HEK293 (cell line): Measurements from ENCODE around the gene MADD.

ENCODE experiments used
- CTCF ChIA-PET: fragments of 350-600 bp; formaldehyde crosslinking; extraction: SDS; loops from one replicate; lab custom pipeline; 2021; ENCODE audit warnings: antibody characterized with exemption; lab: Yijun Ruan, JAX
- POLR2A ChIA-PET: fragments of 300-600 bp; formaldehyde crosslinking; extraction: SDS; loops from one replicate; lab custom pipeline; 2020; ENCODE audit warnings: antibody characterized with exemption, inconsistent platforms; lab: Yijun Ruan, JAX
- H3K27ac ChIP-seq: fragments of 200-500 bp; sonication (Bioruptor generic); 2 replicates; pipeline ENCODE4 v1.5.1; 2014; ENCODE audit warnings: low read depth, low read length, control low read depth, inconsistent platforms; ENCODE audit errors: extremely low read depth
- H3K36me3 ChIP-seq, 2 experiments: fragments of 200-500 bp in 1 of 2; sonication (Bioruptor generic) in 1 of 2; 1 replicate in 1 of 2; 2 replicates in 1 of 2; pipeline ENCODE4 v1.5.1; 2014 to 2017; ENCODE audit warnings: inconsistent platforms in 2 of 2, low read length in 2 of 2; ENCODE audit not compliant: control insufficient read depth in 2 of 2, insufficient read depth in 1 of 2
- H3K4me1 ChIP-seq: fragments of 200-500 bp; sonication (Bioruptor generic); 2 replicates; pipeline ENCODE4 v1.5.1; 2014; ENCODE audit warnings: mild to moderate bottlenecking, low read length, inconsistent platforms; ENCODE audit not compliant: control insufficient read depth, insufficient read depth
- H3K4me3 ChIP-seq: 2 replicates; pipeline ENCODE4 v1.5.1; 2011; ENCODE audit warnings: low read depth, mild to moderate bottlenecking, control low read depth, low read length, moderate library complexity
- H3K9me3 ChIP-seq: fragments of 200-500 bp; sonication (Bioruptor generic); 2 replicates; pipeline ENCODE4 v1.5.1; 2014; ENCODE audit warnings: low read depth, low read length, inconsistent platforms; ENCODE audit not compliant: control insufficient read depth, insufficient read depth
- BCL11B ChIP-seq: fragments of 450-650 bp; formaldehyde crosslinking; IDR thresholded peaks from 2 replicates; pipeline ENCODE4 v1.5.1; 2016; ENCODE audit warnings: low read depth, missing biosample characterization, missing genetic modification characterization
- OVOL3 ChIP-seq: fragments of 450-650 bp; formaldehyde crosslinking; IDR thresholded peaks from 2 replicates; pipeline ENCODE4 v1.5.1; 2016; ENCODE audit warnings: missing biosample characterization, missing genetic modification characterization
- PRDM1 ChIP-seq: fragments of 450-650 bp; formaldehyde crosslinking; IDR thresholded peaks from 2 replicates; pipeline ENCODE4; 2016; ENCODE audit warnings: missing biosample characterization, missing genetic modification characterization
- RBAK ChIP-seq: fragments of 450-650 bp; formaldehyde crosslinking; IDR thresholded peaks from 2 replicates; pipeline ENCODE4 v1.5.1; 2016; ENCODE audit warnings: missing biosample characterization, missing genetic modification characterization
- REPIN1 ChIP-seq: fragments of 450-650 bp; formaldehyde crosslinking; IDR thresholded peaks from 2 replicates; pipeline ENCODE4 v1.5.1; 2017; ENCODE audit warnings: missing biosample characterization, missing genetic modification characterization, low read depth
- WT1 ChIP-seq: fragments of 450-650 bp; formaldehyde crosslinking; IDR thresholded peaks from 2 replicates; pipeline ENCODE4 v1.5.1; 2016; ENCODE audit warnings: missing biosample characterization, missing genetic modification characterization
- ZBTB17 ChIP-seq: fragments of 450-650 bp; formaldehyde crosslinking; IDR thresholded peaks from 2 replicates; pipeline ENCODE4 v1.5.1; 2016; ENCODE audit warnings: missing biosample characterization, missing genetic modification characterization
- ZNF140 ChIP-seq: fragments of 450-650 bp; formaldehyde crosslinking; IDR thresholded peaks from 2 replicates; pipeline ENCODE4 v1.5.1; 2016; ENCODE audit warnings: missing biosample characterization, missing genetic modification characterization
- ZNF174 ChIP-seq: fragments of 450-650 bp; formaldehyde crosslinking; IDR thresholded peaks from 2 replicates; pipeline ENCODE4 v1.5.0; 2017; ENCODE audit warnings: missing biosample characterization, mild to moderate bottlenecking, missing genetic modification characterization
- ZNF221 ChIP-seq: fragments of 450-650 bp; formaldehyde crosslinking; IDR thresholded peaks from 2 replicates; pipeline ENCODE4 v1.5.1; 2017; ENCODE audit warnings: missing biosample characterization, missing genetic modification characterization, borderline replicate concordance
- ZNF350 ChIP-seq: fragments of 450-650 bp; formaldehyde crosslinking; IDR thresholded peaks from 2 replicates; pipeline ENCODE4 v1.5.0; 2017; ENCODE audit warnings: missing biosample characterization, mild to moderate bottlenecking, missing genetic modification characterization
- ZNF391 ChIP-seq: fragments of 450-650 bp; formaldehyde crosslinking; IDR thresholded peaks from 2 replicates; pipeline ENCODE4 v1.5.1; 2016; ENCODE audit warnings: low read depth, missing biosample characterization, missing genetic modification characterization, borderline replicate concordance
- ZNF433 ChIP-seq: fragments of 450-650 bp; formaldehyde crosslinking; IDR thresholded peaks from 2 replicates; pipeline ENCODE4 v1.5.1; 2016; ENCODE audit warnings: missing biosample characterization, missing genetic modification characterization, low read depth
- ZNF521 ChIP-seq: fragments of 450-650 bp; formaldehyde crosslinking; IDR thresholded peaks from 2 replicates; pipeline ENCODE4 v1.5.1; 2017; ENCODE audit warnings: missing biosample characterization, mild to moderate bottlenecking, missing genetic modification characterization
- ZNF548 ChIP-seq: fragments of 450-650 bp; formaldehyde crosslinking; IDR thresholded peaks from 2 replicates; pipeline ENCODE4 v1.5.1; 2016; ENCODE audit warnings: missing biosample characterization, missing genetic modification characterization
- ZNF549 ChIP-seq: fragments of 450-650 bp; IDR thresholded peaks from 2 replicates; pipeline ENCODE4 v1.5.1; 2018; ENCODE audit warnings: missing biosample characterization, missing genetic modification characterization, mild to moderate bottlenecking, inconsistent platforms, moderate library complexity
- ZNF571 ChIP-seq: fragments of 450-650 bp; formaldehyde crosslinking; IDR thresholded peaks from 2 replicates; pipeline ENCODE4 v1.5.0; 2017; ENCODE audit warnings: missing biosample characterization, missing genetic modification characterization
- ZNF596 ChIP-seq: fragments of 450-650 bp; IDR thresholded peaks from 2 replicates; pipeline ENCODE4 v1.5.0; 2018; ENCODE audit warnings: missing biosample characterization, mild to moderate bottlenecking, missing genetic modification characterization, moderate library complexity
- ZNF785 ChIP-seq: fragments of 450-650 bp; formaldehyde crosslinking; IDR thresholded peaks from 2 replicates; pipeline ENCODE4 v1.5.1; 2016; ENCODE audit warnings: missing biosample characterization, missing genetic modification characterization
- ZNF843 ChIP-seq: fragments of 450-650 bp; formaldehyde crosslinking; IDR thresholded peaks from 2 replicates; pipeline ENCODE4 v1.5.1; 2016; ENCODE audit warnings: missing biosample characterization, missing genetic modification characterization
- ZXDB ChIP-seq: fragments of 450-650 bp; formaldehyde crosslinking; IDR thresholded peaks from 2 replicates; pipeline ENCODE4 v1.5.1; 2016; ENCODE audit warnings: missing biosample characterization, missing genetic modification characterization
- TF ChIP-seq, protein P1 (sequence below): fragments of 450-650 bp; formaldehyde crosslinking; optimal IDR thresholded peaks from 2 replicates; pipeline ENCODE3; 2016; ENCODE audit warnings: missing biosample characterization, mild to moderate bottlenecking, missing genetic modification characterization
- TF ChIP-seq, protein P2 (sequence below): fragments of 450-650 bp; formaldehyde crosslinking; IDR thresholded peaks from 2 replicates; pipeline ENCODE4 v1.5.1; 2016; ENCODE audit warnings: missing biosample characterization, missing genetic modification characterization
- TF ChIP-seq, protein P3 (sequence below): fragments of 450-650 bp; formaldehyde crosslinking; IDR thresholded peaks from 2 replicates; pipeline ENCODE4 v1.5.1; 2016; ENCODE audit warnings: missing biosample characterization, missing genetic modification characterization, low read depth

MADD gene

DNA sequence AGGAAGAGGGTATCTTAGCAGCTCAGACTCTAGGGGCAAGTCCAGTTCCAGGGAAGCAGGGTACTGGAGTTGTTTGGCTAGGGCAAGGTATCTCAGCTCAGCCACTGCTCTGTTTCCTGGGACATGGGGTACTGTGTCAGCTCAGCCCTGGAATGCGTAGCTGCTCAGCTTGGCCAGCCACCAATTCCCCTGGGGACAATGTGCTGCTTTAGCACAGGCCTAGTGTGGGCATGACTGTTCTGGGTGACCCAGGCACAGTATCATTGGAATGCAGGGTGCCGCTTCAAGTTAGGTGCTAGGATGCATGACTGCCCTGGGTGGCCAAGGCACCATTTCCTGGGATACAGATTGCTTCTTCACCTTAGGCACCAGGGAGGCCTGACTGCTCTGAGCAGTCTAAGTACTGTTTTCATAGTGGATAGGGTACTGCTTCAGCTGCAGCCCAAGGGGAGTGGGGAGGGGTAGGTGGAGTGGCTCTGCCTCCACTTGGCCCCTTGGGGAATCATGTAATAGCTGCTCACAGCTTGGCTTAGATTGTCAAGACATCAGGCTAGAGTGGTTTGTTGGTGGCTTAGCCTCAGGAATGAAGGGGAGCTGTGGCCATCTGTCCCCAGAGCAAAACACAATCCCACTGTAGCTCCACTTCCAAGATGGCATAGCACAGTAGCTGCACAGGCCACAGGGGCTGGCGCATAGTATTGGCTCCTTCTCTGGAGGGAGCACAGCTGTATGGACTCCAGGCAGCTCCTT, 36.0 kb downstream of the MADD start:
- TF ChIP-seq OVOL3 (tag by site-specific recombination) = no peak
- TF ChIP-seq ZNF843 = no peak
- TF ChIP-seq ZNF140 = no peak
- no peak for TF ChIP-seq ZBTB17 (tag by site-specific recombination)
- no peak for TF ChIP-seq ZXDB
- Histone ChIP-seq H3K4me1 (no peaks in the 10 kb centered on the region), H3K36me3 (peaks cover 14 to 79% of the 10 kb centered on the region in 2 experiments), H3K27ac (no peak overlapping the region), H3K9me3 (no peaks in the 10 kb centered on the region), H3K4me3 (no peak overlapping the region)
- POLR2A ChIA-PET = interaction anchor here (0.6 kb wide), 1 partner anchor 149 kb away, joined by 4 read pairs; no protein-coding TSS in a partner anchor
- CTCF ChIA-PET = interaction anchor here (0.7 to 0.8 kb wide), 2 partner anchors 15 to 68 kb away, joined by 4 to 6 read pairs; no protein-coding TSS in a partner anchor

DNA sequence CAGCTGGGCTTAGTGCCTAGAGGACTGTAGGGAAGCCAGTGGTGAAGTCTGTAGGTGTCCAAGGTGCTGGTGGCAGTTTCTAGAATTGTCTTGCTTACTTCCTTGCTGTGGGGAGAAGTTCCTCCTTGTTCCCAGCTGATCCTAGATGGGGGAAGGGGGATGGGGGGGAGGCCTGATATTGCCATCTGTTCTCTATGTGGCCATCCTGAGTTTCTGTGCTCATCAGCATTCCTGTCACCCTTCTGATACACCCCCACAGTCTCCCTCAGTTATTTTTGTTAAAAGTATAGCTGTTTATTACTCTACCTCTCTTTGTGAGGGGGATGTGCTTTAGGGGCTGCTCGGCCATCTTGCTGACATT, 36.5 kb downstream of the MADD start:
- no peaks in the 10 kb centered on the region for H3K4me1 ChIP-seq
- no peak overlapping the region for H3K4me3 ChIP-seq
- ChIA-PET CTCF (no interaction called here), POLR2A (interaction anchor here (0.6 kb wide), 1 partner anchor 148 kb away, joined by 4 read pairs; no protein-coding TSS in a partner anchor)
- H3K27ac ChIP-seq = no peak overlapping the region
- H3K9me3 ChIP-seq = no peaks in the 10 kb centered on the region
- no peak for TF ChIP-seq PRDM1 (tag by site-specific recombination)
- no peak for TF ChIP-seq ZNF174 (tag by site-specific recombination)
- no peak for TF ChIP-seq ZNF350 (tag by site-specific recombination)
- TF ChIP-seq REPIN1 (tag by site-specific recombination) = no peak
- TF ChIP-seq, protein P1, sequence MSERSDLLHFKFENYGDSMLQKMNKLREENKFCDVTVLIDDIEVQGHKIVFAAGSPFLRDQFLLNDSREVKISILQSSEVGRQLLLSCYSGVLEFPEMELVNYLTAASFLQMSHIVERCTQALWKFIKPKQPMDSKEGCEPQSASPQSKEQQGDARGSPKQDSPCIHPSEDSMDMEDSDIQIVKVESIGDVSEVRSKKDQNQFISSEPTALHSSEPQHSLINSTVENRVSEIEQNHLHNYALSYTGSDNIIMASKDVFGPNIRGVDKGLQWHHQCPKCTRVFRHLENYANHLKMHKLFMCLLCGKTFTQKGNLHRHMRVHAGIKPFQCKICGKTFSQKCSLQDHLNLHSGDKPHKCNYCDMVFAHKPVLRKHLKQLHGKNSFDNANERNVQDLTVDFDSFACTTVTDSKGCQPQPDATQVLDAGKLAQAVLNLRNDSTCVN (tag by site-specific recombination) = no peak
- peaks cover 14 to 81% of the 10 kb centered on the region in 2 experiments for H3K36me3 ChIP-seq

DNA sequence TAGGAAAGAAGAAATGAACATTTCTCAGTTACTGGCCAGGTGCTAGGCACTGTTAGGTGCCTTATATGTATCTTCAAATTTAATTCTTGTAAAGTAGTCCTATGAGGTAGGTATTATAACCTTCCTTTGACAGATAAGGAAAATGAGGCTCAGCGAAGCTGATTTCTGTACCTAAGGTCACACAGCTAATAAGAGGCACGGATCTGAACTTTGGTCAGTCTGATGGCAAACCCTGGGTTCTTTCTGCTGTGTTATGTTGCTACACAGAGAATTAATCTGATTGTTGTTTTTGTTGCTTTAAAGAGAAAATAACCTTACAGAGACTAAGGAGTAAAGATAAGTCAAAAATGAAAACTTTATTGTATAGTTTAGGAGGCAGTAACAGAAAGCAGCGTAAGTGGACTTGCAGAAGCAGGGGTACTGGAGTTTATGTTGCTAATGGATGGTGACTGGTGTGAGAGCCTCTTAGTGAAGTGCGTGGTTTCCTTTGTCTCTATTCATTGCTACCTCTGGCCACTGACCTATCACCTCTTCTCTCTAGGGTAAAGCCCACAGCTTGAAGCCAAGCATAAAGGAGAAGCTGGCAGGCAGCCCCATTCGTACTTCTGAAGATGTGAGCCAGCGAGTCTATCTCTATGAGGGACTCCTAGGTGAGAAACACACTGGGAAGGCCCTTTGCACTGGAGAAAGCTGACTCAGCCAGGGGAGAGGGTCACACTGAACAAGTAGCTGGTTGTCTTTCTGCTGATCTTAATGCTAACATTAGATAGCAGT, 38.3 kb downstream of the MADD start:
- Histone ChIP-seq H3K9me3 (no peaks in the 10 kb centered on the region), H3K4me3 (no peak overlapping the region), H3K36me3 (peaks cover 9 to 79% of the 10 kb centered on the region in 2 experiments), H3K4me1 (no peaks in the 10 kb centered on the region), H3K27ac (no peak overlapping the region)
- ChIA-PET POLR2A (no interaction called here), CTCF (interaction anchor here (0.7 kb wide), 2 partner anchors 49 to 73 kb away, joined by 3 read pairs; no protein-coding TSS in a partner anchor)
- TF ChIP-seq ZNF548 (tag by site-specific recombination) (no peak), RBAK (tag by site-specific recombination) (no peak), ZNF571 (tag by site-specific recombination) (no peak), ZNF785 (tag by site-specific recombination) (no peak), ZNF521 (no peak), BCL11B (tag by site-specific recombination) (no peak), WT1 (tag by site-specific recombination) (no peak), ZNF221 (tag by site-specific recombination) (no peak), ZNF596 (tag by site-specific recombination) (no peak), ZNF433 (tag by site-specific recombination) (no peak), ZNF549 (tag by site-specific recombination) (no peak), ZNF391 (tag by site-specific recombination) (no peak)
- TF ChIP-seq, protein P2, sequence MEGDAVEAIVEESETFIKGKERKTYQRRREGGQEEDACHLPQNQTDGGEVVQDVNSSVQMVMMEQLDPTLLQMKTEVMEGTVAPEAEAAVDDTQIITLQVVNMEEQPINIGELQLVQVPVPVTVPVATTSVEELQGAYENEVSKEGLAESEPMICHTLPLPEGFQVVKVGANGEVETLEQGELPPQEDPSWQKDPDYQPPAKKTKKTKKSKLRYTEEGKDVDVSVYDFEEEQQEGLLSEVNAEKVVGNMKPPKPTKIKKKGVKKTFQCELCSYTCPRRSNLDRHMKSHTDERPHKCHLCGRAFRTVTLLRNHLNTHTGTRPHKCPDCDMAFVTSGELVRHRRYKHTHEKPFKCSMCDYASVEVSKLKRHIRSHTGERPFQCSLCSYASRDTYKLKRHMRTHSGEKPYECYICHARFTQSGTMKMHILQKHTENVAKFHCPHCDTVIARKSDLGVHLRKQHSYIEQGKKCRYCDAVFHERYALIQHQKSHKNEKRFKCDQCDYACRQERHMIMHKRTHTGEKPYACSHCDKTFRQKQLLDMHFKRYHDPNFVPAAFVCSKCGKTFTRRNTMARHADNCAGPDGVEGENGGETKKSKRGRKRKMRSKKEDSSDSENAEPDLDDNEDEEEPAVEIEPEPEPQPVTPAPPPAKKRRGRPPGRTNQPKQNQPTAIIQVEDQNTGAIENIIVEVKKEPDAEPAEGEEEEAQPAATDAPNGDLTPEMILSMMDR (tag by site-specific recombination) = no peak
- TF ChIP-seq, protein P3, sequence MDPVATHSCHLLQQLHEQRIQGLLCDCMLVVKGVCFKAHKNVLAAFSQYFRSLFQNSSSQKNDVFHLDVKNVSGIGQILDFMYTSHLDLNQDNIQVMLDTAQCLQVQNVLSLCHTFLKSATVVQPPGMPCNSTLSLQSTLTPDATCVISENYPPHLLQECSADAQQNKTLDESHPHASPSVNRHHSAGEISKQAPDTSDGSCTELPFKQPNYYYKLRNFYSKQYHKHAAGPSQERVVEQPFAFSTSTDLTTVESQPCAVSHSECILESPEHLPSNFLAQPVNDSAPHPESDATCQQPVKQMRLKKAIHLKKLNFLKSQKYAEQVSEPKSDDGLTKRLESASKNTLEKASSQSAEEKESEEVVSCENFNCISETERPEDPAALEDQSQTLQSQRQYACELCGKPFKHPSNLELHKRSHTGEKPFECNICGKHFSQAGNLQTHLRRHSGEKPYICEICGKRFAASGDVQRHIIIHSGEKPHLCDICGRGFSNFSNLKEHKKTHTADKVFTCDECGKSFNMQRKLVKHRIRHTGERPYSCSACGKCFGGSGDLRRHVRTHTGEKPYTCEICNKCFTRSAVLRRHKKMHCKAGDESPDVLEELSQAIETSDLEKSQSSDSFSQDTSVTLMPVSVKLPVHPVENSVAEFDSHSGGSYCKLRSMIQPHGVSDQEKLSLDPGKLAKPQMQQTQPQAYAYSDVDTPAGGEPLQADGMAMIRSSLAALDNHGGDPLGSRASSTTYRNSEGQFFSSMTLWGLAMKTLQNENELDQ (tag by site-specific recombination) = no peak
